Activated CD8-positive, alpha-beta T cell treated with anti-CD3 and anti-CD28 coated beads, Interleukin-2, amount 10 ng/mL, durations not matched to agents 7 days and 5 days (primary cell): ENCODE data around the gene SPTAN1. TPM values are rescaled to one million over a fixed set of nuclear protein-coding genes. Genes with fewer than 3 reads are reported as not detected.
"Not testable (repeated sequence)": the region's sequence is repeated elsewhere in the genome, so short reads cannot be mapped to it uniquely, and the experiment has no call there.

Experiments used
- ATAC-seq: fragments of 150-1000 bp; cut with Tn5 transposase; one replicate; pipeline ENCODE4 v1.10.0; 2021; ENCODE audit warnings: moderate library complexity
- CTCF ChIA-PET: fragments of 350-600 bp; sonication (Branson Sonifier 250); formaldehyde crosslinking; loops from one replicate; lab custom pipeline; 2021; ENCODE audit warnings: antibody characterized with exemption; lab: Charles Lee
- POLR2A ChIA-PET: fragments of 350-600 bp; sonication (Branson Sonifier 250); formaldehyde crosslinking; loops from one replicate; lab custom pipeline; 2021; ENCODE audit warnings: antibody characterized with exemption; lab: Charles Lee
- DNase-seq: peaks from one replicate; pipeline ENCODE4 v3.0.0-alpha.2; 2020
- H3K27ac Mint-ChIP-seq: one replicate; pipeline ENCODE4 v1.8.0; 2021; ENCODE audit warnings: mild to moderate bottlenecking, mixed read lengths
- H3K27me3 Mint-ChIP-seq: one replicate; pipeline ENCODE4 v1.8.0; 2021; ENCODE audit warnings: low read depth, mixed read lengths
- H3K36me3 Mint-ChIP-seq: one replicate; pipeline ENCODE4 v1.8.0; 2021; ENCODE audit warnings: low read depth, mixed read lengths
- H3K4me1 Mint-ChIP-seq: one replicate; pipeline ENCODE4 v1.8.0; 2021; ENCODE audit warnings: low read depth, mixed read lengths
- H3K4me3 Mint-ChIP-seq: one replicate; pipeline ENCODE4 v1.8.0; 2021; ENCODE audit warnings: mild to moderate bottlenecking, mixed read lengths
- H3K9me3 Mint-ChIP-seq: one replicate; pipeline ENCODE4 v1.8.0; 2022; ENCODE audit warnings: mixed read lengths; ENCODE audit not compliant: insufficient read depth
- total RNA-seq, 2 experiments: library from RNA; stranded (reverse); gene quantifications; one replicate each; pipeline ENCODE4 v1.2.3, GENCODE V29; 2021

Gene SPTAN1
- total RNA-seq, 2 experiments from 2014 or later: 292 to 303 TPM

DNA sequence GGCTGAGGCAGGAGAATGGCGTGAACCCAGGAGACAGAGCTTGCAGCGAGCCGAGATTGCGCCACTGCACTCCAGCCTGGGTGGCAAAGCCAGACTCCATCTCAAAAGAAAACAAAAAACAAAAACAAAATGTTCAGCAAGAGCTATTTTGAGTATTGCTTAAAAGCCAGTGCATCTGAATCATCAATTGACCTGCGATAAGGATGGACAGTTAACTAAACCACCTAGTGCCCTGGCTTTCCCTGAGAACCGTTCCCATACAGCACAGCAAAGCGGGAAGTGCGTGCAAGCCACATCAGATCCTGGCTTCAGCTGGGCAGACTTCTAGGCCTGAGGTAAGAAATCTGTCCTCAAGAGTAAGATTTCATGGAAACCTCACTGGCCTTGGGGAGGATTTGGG, 101.5 kb downstream of the SPTAN1 start:
- peaks cover 13% of the 10 kb centered on the region for H3K4me1 Mint-ChIP-seq
- ChIA-PET CTCF (interaction anchor here (1.7 kb wide), 1 partner anchor 48 kb away, joined by 5 read pairs; the partner anchor contains the start of gene PKN3), POLR2A (no interaction called here)
- DNase-seq (no peak), ATAC-seq (no peak)
- H3K27ac Mint-ChIP-seq: no peak overlapping the region
- H3K9me3 Mint-ChIP-seq: no peaks in the 10 kb centered on the region
- H3K4me3 Mint-ChIP-seq: no peak overlapping the region
- H3K27me3 Mint-ChIP-seq: no peaks in the 10 kb centered on the region
- peaks cover 8% of the 10 kb centered on the region for H3K36me3 Mint-ChIP-seq

DNA sequence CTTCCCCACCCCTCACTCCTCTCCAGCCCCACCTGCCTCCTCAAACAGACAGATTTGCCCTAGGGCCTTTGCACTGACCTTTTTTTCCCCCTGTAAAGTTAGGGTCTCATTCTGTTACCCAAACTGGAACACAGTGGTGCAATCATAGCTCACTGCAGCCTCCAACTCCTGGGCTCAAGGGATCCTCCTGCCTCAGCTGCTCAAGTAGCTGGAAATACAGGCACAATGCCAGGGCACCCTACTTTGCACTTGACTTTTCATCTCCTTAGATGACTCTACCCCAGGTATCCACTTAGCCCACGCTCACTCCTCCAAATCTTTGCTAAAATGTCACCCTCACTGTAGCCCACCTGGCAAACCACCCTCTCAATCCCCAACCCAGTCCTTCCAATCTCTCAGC, 102.1 kb downstream of the SPTAN1 start:
- POLR2A ChIA-PET: interaction anchor here (0.5 to 0.9 kb wide), 2 partner anchors 29 to 30 kb away, joined by 3 to 4 read pairs; no protein-coding TSS in a partner anchor
- H3K4me3 Mint-ChIP-seq: peak overlapping the region; percentile 44

DNA sequence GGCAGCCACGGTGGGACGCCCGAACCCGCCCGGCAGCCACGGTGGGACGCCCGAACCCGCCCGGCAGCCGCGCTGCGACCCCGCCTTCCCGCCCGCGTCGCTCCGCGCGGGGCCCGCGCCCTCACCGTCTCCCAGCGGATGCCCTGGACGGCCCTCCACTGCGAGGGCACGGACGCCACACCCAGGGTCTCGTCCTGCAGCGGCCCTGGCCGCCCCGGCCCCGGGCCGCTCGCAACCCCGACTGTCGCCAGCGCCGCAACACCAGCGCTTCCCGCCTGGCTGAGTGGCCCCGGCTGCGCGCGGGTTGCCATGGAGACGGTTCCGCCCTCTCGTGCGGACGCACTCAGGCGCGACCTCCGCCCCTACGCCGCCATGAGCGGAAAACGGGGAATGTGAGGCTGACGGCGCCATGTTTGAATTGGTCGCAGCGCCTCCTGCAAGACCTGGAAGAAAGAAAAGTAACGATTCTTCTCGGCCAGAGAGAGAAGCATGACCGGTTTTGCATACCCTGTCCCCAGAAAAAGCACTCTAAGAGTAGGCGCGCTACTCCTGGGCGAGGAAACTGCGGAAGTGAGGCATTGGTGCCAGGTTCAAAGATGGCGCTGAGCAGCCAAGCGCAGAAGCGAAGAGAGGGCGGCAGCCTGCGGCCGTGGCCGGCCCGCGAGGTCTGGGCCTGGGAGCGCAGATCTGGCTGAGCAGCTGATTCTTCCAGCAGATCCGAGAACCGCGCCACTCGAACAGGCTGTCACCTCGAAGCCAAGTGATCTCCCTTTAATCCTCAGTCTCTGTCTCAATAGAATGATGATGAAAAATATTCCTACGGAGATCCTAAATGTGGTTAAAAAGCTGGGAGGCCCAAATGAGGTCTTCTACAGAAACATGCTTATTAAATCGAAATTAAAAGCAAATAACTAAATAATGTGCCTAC, 104.3 kb downstream of the SPTAN1 start, which contains the start of gene DYNC2I2:
Gene DYNC2I2 (minus strand): TSS at position 432 of the 928 bp plus-strand sequence. CDS start 121 bp downstream, at position 311.
- CTCF ChIA-PET: interaction anchor here (1.1 kb wide), 2 partner anchors 28 to 162 kb away, joined by 3 to 4 read pairs; partner anchors contain the start of gene ENDOG

More for the DNA sequence above, 102.1 kb downstream of the SPTAN1 start:
- Mint-ChIP-seq H3K4me1 (peaks cover 13% of the 10 kb centered on the region), H3K9me3 (no peaks in the 10 kb centered on the region), H3K27ac (peak overlapping the region; percentile 65), H3K36me3 (peaks cover 5% of the 10 kb centered on the region), H3K27me3 (no peaks in the 10 kb centered on the region)
- DNase-seq: no peak
- no peak for ATAC-seq
- CTCF ChIA-PET: interaction anchor here (1.7 kb wide), 1 partner anchor 48 kb away, joined by 5 read pairs; the partner anchor contains the start of gene PKN3

DNA sequence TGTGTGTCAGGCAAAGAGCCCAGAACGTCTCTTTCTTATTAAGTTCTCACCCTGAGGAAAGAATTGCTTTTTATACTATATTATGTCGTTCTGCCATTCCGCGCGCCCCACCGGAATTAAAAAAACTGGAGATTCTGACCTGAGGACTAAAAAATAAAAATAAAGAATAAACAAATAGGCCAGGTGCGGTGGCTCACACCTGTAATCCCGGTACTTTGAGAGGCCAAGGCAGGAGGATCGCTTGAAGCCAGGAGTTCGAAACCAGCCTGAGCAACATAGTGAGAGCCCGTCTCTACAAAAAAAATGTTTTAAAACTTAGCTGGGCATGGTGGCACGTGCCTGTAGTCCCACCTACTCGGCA, 104.9 kb downstream of the SPTAN1 start:
- H3K4me3 Mint-ChIP-seq: peak overlapping the region; percentile 84
- no peaks in the 10 kb centered on the region for H3K9me3 Mint-ChIP-seq
- H3K4me1 Mint-ChIP-seq: peaks cover 13% of the 10 kb centered on the region
- DNase-seq (no peak), ATAC-seq (no peak)
- ChIA-PET CTCF (interaction anchor here (1.1 kb wide), 2 partner anchors 27 to 161 kb away, joined by 3 to 4 read pairs; partner anchors contain the start of gene ENDOG), POLR2A (interaction anchor here (1.2 kb wide), 2 partner anchors 28 to 32 kb away, joined by 4 to 6 read pairs; partner anchors contain the start of gene SET)
- H3K27me3 Mint-ChIP-seq: no peaks in the 10 kb centered on the region
- H3K36me3 Mint-ChIP-seq: peaks cover 5% of the 10 kb centered on the region
- H3K27ac Mint-ChIP-seq: peak overlapping the region; percentile 99

More for the DNA sequence above, 104.3 kb downstream of the SPTAN1 start, which contains the start of gene DYNC2I2:
- DNase-seq (peak; percentile 97), ATAC-seq (peak; percentile 96)
- Mint-ChIP-seq H3K36me3 (peaks cover 5% of the 10 kb centered on the region), H3K27ac (peak within 1 kb of the TSS; percentile 99), H3K4me1 (peaks cover 13% of the 10 kb centered on the region), H3K4me3 (peak within 1 kb of the TSS; percentile 84), H3K9me3 (no peaks in the 10 kb centered on the region), H3K27me3 (no peaks in the 10 kb centered on the region)
- POLR2A ChIA-PET: interaction anchor here (1.2 kb wide), 2 partner anchors 28 to 33 kb away, joined by 4 to 6 read pairs; partner anchors contain the start of gene SET

DNA sequence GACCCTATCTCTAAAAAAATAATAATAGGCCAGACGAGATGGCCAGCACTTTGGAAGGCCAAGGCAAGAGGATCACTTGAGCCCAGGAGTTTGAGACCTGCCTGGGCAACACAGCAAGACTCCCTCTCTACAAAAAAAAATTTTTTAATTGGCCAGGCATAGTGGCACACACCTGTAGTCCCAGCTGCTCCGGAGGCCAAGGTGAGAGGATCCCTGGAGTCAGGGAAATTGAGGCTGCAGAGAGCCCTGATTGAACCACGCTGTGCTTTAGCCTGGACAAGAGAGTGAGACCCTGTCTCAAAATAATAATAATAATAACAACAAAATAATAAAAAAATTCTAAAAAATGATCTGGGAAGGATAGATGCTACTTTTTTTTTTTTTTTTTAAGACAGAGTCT, 105.4 kb downstream of the SPTAN1 start:
- H3K27me3 Mint-ChIP-seq: no peaks in the 10 kb centered on the region
- CTCF ChIA-PET: interaction anchor here (0.6 to 1.1 kb wide), 3 partner anchors 27 to 221 kb away, joined by 3 to 4 read pairs (median 3); partner anchors contain the start of gene ENDOG
- DNase-seq: no peak
- H3K27ac Mint-ChIP-seq: peak overlapping the region; percentile 99
- H3K4me1 Mint-ChIP-seq: peaks cover 13% of the 10 kb centered on the region
- no peak for ATAC-seq
- no peak overlapping the region for H3K4me3 Mint-ChIP-seq
- POLR2A ChIA-PET: interaction anchor here (1.2 kb wide), 2 partner anchors 27 to 32 kb away, joined by 4 to 6 read pairs; partner anchors contain the start of gene SET
- H3K36me3 Mint-ChIP-seq: peaks cover 5% of the 10 kb centered on the region
- H3K9me3 Mint-ChIP-seq: no peaks in the 10 kb centered on the region

DNA sequence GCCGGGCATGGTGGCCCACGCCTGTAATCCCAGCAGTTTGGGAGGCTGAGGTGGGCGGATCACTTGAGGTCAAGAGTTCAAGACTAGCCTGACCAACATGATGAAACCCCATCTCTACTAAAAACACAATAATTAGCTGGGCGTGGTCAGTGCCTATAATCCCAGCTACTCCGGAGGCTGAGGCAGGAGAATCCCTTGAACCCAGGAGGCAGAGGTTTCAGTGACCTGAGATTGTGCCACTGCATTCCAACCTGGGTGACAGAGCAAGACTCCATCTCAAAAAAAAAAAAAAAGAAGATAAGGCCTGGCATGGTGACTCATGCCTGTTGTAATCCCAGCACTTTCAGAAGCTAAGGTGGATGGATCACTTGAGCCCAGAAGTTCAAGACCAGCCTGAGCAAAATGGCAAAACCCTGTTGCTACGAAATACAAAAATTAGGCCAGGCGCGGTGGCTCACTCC, 114.1 kb downstream of the SPTAN1 start:
- CTCF ChIA-PET, DNase-seq, H3K36me3 Mint-ChIP-seq, H3K4me3 Mint-ChIP-seq, ATAC-seq, POLR2A ChIA-PET, H3K27me3 Mint-ChIP-seq, H3K4me1 Mint-ChIP-seq, H3K9me3 Mint-ChIP-seq, H3K27ac Mint-ChIP-seq: not testable (repeated sequence)

DNA sequence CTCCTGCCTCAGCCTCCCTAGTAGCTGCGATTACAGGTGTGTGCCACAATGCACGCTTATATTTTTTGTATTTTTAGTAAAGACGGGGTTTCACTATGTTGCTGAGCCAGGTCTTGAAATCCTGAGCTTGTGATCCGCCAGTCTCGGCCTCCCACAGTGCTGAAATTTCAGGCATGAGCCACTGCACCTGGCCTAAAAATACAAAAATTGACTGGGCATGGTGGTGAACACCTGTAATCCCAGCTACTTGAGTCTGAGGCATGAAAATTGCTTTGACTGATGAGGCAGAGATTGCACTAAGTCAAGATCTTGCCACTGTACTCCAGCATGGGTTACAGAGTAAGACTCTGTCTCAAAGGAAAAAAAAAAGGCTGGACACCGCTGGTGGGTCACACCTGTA, 117.4 kb downstream of the SPTAN1 start:
- H3K4me1 Mint-ChIP-seq: no peaks in the 10 kb centered on the region
- H3K27me3 Mint-ChIP-seq: no peaks in the 10 kb centered on the region
- no peak for ATAC-seq
- CTCF ChIA-PET: interaction anchor here (1.1 kb wide), 1 partner anchor 32 kb away, joined by 4 read pairs; the partner anchor contains the start of gene PKN3
- H3K4me3 Mint-ChIP-seq: no peak overlapping the region
- no peak overlapping the region for H3K27ac Mint-ChIP-seq
- no peak for DNase-seq
- H3K36me3 Mint-ChIP-seq: no peaks in the 10 kb centered on the region
- POLR2A ChIA-PET: no interaction called here
- no peaks in the 10 kb centered on the region for H3K9me3 Mint-ChIP-seq

DNA sequence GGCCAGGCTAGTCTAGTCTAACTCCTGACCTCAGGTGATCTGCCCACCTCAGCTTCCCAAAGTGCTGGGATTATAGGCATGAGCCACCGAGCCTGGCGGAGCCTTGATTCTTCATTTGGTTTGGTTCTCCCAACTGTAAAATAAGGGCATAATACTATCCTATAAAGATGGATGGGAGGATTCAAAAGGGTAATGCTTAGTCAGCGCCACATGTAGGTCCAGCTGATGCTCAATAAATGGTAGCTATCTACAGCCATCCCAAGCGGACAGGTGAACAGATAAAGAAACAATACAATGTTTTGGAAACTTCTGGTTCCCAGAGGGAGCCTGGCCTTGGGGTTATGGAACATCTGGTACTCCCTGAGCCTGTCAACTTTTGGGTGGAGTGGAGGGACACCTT, 123.0 kb downstream of the SPTAN1 start:
- POLR2A ChIA-PET: no interaction called here
- Mint-ChIP-seq H3K36me3 (peaks cover 9% of the 10 kb centered on the region), H3K27me3 (no peaks in the 10 kb centered on the region), H3K27ac (no peak overlapping the region), H3K4me3 (no peak overlapping the region), H3K4me1 (no peaks in the 10 kb centered on the region), H3K9me3 (no peaks in the 10 kb centered on the region)
- DNase-seq (no peak), ATAC-seq (no peak)
- CTCF ChIA-PET: no interaction called here

DNA sequence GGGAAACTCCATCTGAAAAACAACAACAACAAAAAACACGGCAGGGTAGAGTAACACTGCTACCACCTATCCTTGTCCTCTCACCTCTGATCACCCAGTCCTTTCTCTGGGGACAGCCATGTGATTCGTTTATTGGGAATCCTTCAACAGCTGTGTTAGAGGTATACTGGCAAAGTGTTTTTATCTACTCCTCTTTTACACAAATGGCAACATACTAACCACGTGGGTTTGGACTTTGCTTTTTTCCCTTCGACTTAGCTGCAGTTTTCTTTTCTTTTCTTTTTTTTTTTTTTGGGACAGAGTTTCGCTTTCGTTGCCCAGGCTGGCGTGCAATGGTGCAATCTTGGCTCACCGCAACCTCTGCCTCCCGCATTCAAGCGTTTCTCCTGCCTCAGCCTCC, 125.4 kb downstream of the SPTAN1 start:
- Mint-ChIP-seq H3K4me1 (peaks cover 3% of the 10 kb centered on the region), H3K4me3 (no peak overlapping the region), H3K27ac (no peak overlapping the region), H3K36me3 (peaks cover 13% of the 10 kb centered on the region), H3K27me3 (no peaks in the 10 kb centered on the region), H3K9me3 (no peaks in the 10 kb centered on the region)
- CTCF ChIA-PET: no interaction called here
- ATAC-seq (no peak), DNase-seq (no peak)
- POLR2A ChIA-PET: no interaction called here
